ENCODE results near the gene RIMS3.

GRCh38 chr1:40709802-40710278 lies 44.4 kb upstream of the RIMS3 start:
- TF ChIP-seq RAD21 (IDR thresholded peaks at IDR 0.05; ENCODE audit: low read depth) = no peak
- no peak for TF ChIP-seq TAF1 (IDR thresholded peaks at IDR 0.05; ENCODE audit: low read depth)
- TF ChIP-seq CREB1 (IDR thresholded peaks at IDR 0.05; ENCODE audit: low read depth) = no peak
- TF ChIP-seq NFIC (IDR thresholded peaks at IDR 0.05) = no peak
- TF ChIP-seq, protein P1, sequence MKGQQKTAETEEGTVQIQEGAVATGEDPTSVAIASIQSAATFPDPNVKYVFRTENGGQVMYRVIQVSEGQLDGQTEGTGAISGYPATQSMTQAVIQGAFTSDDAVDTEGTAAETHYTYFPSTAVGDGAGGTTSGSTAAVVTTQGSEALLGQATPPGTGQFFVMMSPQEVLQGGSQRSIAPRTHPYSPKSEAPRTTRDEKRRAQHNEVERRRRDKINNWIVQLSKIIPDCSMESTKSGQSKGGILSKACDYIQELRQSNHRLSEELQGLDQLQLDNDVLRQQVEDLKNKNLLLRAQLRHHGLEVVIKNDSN (IDR thresholded peaks at IDR 0.05) = no peak
- no peak for TF ChIP-seq REST (IDR thresholded peaks at IDR 0.05; ENCODE audit: low read depth)

All from Ishikawa (cell line).